SU-DHL-6 (cell line): ENCODE data around the gene RCOR2.

Experiments used
- EZH2phosphoT487 ChIP-seq: fragments of 200-600 bp; sonication (generic), shearing (Covaris generic); conservative IDR thresholded peaks from 2 replicates; pipeline ENCODE4 v1.6.1; 2018; ENCODE audit warnings: mild to moderate bottlenecking, antibody characterized with exemption, low read length, moderate library complexity, mixed read lengths
- TF ChIP-seq, protein P1 (sequence below): fragments of 200-600 bp; sonication (generic); IDR thresholded peaks from one replicate; pipeline ENCODE4 v1.5.1; 2017; ENCODE audit warnings: antibody characterized with exemption, mild to moderate bottlenecking, low read length, moderate library complexity; ENCODE audit not compliant: insufficient read depth, poor library complexity, severe bottlenecking

DNA sequence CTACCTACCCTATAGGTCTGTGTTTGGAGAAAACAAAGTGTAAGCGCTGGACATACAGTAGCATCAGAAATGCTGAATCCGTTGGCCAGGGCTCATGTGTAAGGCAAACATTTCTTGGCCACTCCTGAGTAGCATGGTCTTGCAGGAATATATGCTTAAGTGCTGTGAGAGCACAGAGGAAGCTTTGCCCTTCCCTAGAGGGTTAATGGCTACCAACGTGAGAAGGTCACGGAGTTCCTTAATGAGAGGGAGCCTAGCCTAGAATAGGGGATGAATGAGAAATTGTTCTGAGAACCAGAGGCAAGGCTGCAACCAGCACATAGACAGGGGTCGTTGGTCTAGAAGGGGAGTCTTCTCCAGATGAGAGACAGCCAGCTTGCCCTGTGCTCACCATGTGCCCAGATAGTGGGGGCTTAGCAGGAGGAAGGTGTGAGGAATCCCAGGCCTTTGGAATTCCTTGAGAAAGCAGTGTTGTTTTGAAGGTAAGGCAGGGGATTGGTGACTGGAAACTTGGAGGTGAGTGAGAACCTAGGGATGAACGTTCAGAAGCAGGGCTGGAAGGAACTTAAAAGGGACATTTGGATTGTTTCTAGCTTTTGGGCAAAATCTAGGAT lies 29.5 kb downstream of the RCOR2 start:
- TF ChIP-seq, protein P1, sequence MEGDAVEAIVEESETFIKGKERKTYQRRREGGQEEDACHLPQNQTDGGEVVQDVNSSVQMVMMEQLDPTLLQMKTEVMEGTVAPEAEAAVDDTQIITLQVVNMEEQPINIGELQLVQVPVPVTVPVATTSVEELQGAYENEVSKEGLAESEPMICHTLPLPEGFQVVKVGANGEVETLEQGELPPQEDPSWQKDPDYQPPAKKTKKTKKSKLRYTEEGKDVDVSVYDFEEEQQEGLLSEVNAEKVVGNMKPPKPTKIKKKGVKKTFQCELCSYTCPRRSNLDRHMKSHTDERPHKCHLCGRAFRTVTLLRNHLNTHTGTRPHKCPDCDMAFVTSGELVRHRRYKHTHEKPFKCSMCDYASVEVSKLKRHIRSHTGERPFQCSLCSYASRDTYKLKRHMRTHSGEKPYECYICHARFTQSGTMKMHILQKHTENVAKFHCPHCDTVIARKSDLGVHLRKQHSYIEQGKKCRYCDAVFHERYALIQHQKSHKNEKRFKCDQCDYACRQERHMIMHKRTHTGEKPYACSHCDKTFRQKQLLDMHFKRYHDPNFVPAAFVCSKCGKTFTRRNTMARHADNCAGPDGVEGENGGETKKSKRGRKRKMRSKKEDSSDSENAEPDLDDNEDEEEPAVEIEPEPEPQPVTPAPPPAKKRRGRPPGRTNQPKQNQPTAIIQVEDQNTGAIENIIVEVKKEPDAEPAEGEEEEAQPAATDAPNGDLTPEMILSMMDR: no peak
- TF ChIP-seq EZH2phosphoT487: no peak
